Nephron progenitor cell (in vitro differentiated cells): ENCODE data around the gene SLC25A42.

Source experiments
- DNase-seq: peaks from one replicate; pipeline ENCODE4 v3.0.0; 2021
- H3K27ac Mint-ChIP-seq: 2 replicates; pipeline ENCODE4 v1.8.0; 2021; ENCODE audit warnings: mild to moderate bottlenecking, moderate library complexity, mixed read lengths
- H3K27me3 Mint-ChIP-seq: 2 replicates; pipeline ENCODE4 v1.8.0; 2021; ENCODE audit warnings: mild to moderate bottlenecking, low read depth, mixed read lengths; ENCODE audit not compliant: poor library complexity
- H3K36me3 Mint-ChIP-seq: 2 replicates; pipeline ENCODE4 v1.8.0; 2021; ENCODE audit warnings: low read depth, mixed read lengths
- H3K4me1 Mint-ChIP-seq: 2 replicates; pipeline ENCODE4 v1.8.0; 2021; ENCODE audit warnings: mixed read lengths
- H3K4me3 Mint-ChIP-seq: 2 replicates; pipeline ENCODE4 v1.8.0; 2021; ENCODE audit warnings: mild to moderate bottlenecking, moderate library complexity, mixed read lengths
- H3K9me3 Mint-ChIP-seq: 2 replicates; pipeline ENCODE4 v1.8.0; 2021; ENCODE audit warnings: mild to moderate bottlenecking, moderate library complexity, mixed read lengths
- TF ChIP-seq, protein P1 (sequence below): fragments of 200-600 bp; sonication (generic); IDR thresholded peaks from 2 replicates; pipeline ENCODE4 v1.5.0; 2021; ENCODE audit warnings: antibody characterized with exemption

The SLC25A42 gene

GRCh38 chr19:19043481-19043880 is 20.3 kb upstream of the SLC25A42 start:
- H3K27me3 Mint-ChIP-seq, result no peaks in the 10 kb centered on the region
- H3K9me3 Mint-ChIP-seq, result peaks cover 12% of the 10 kb centered on the region
- H3K27ac Mint-ChIP-seq, result no peak overlapping the region
- TF ChIP-seq, protein P1, sequence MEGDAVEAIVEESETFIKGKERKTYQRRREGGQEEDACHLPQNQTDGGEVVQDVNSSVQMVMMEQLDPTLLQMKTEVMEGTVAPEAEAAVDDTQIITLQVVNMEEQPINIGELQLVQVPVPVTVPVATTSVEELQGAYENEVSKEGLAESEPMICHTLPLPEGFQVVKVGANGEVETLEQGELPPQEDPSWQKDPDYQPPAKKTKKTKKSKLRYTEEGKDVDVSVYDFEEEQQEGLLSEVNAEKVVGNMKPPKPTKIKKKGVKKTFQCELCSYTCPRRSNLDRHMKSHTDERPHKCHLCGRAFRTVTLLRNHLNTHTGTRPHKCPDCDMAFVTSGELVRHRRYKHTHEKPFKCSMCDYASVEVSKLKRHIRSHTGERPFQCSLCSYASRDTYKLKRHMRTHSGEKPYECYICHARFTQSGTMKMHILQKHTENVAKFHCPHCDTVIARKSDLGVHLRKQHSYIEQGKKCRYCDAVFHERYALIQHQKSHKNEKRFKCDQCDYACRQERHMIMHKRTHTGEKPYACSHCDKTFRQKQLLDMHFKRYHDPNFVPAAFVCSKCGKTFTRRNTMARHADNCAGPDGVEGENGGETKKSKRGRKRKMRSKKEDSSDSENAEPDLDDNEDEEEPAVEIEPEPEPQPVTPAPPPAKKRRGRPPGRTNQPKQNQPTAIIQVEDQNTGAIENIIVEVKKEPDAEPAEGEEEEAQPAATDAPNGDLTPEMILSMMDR, result no peak
- H3K4me1 Mint-ChIP-seq, result no peaks in the 10 kb centered on the region
- no peak for DNase-seq
- H3K36me3 Mint-ChIP-seq, result peaks cover 53% of the 10 kb centered on the region
- H3K4me3 Mint-ChIP-seq, result no peak overlapping the region

DNA sequence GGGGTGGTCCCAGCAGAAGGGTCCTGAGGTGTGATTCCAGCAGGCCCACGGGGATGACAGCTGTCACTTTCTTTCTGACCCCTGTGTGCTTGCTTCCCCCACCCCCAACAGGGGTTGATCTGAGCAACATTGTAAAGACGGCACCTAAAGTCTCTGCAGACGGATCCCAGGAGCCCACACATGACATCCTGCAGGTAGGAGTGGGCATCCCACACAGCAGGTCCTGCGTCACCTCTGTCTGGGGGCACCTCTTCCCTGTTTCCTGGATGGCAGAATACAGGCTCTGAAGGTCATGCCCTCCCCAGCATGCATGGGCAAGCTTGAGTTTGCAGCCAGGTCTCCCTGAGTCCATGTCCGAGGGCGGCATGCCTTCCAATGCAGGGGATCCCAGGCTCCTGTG is 19.9 kb upstream of the SLC25A42 start:
- TF ChIP-seq, protein P1, result no peak
- Mint-ChIP-seq H3K27ac (no peak overlapping the region), H3K9me3 (peaks cover 10% of the 10 kb centered on the region), H3K36me3 (peaks cover 49% of the 10 kb centered on the region), H3K4me1 (no peaks in the 10 kb centered on the region), H3K4me3 (no peak overlapping the region), H3K27me3 (no peaks in the 10 kb centered on the region)
- DNase-seq, result no peak

- DNase-seq, result no peak
- peaks cover 45% of the 10 kb centered on the region for H3K36me3 Mint-ChIP-seq
- H3K27ac Mint-ChIP-seq, result no peak overlapping the region
- TF ChIP-seq, protein P1, result no peak
- H3K4me1 Mint-ChIP-seq, result no peaks in the 10 kb centered on the region
- H3K9me3 Mint-ChIP-seq, result no peaks in the 10 kb centered on the region
- peaks cover 3% of the 10 kb centered on the region for H3K27me3 Mint-ChIP-seq
- no peak overlapping the region for H3K4me3 Mint-ChIP-seq
Measured at GRCh38 chr19:19049406-19049805, 14.4 kb upstream of the SLC25A42 start.

DNA sequence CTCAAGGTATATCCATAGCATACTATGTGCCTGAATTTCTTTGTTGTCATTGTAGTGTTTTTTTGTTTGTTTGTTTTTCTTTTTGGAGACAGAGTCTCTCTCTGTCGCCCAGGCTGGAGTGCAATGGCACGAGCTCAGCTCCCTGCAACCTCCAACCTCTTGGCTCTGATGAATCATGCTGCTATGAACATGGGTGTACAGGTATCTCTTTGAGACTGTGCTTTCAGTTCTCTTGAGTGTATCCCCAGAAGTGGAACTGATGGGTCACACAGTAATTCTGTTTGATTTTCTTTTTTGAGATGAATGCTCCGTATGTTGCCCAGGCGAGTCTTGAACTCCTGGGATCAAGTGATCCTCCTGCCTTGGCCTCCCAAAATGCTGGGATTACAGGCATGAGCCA is 13.7 kb upstream of the SLC25A42 start:
- peaks cover 38% of the 10 kb centered on the region for H3K36me3 Mint-ChIP-seq
- H3K27me3 Mint-ChIP-seq, result peaks cover 3% of the 10 kb centered on the region
- no peaks in the 10 kb centered on the region for H3K4me1 Mint-ChIP-seq
- DNase-seq, result no peak
- H3K9me3 Mint-ChIP-seq, result no peaks in the 10 kb centered on the region
- H3K27ac Mint-ChIP-seq, result no peak overlapping the region
- TF ChIP-seq, protein P1, result no peak
- H3K4me3 Mint-ChIP-seq, result no peak overlapping the region

- Mint-ChIP-seq H3K36me3 (peaks cover 33% of the 10 kb centered on the region), H3K27ac (peak overlapping the region; percentile 16), H3K4me1 (no peaks in the 10 kb centered on the region), H3K4me3 (no peak overlapping the region), H3K9me3 (no peaks in the 10 kb centered on the region), H3K27me3 (peaks cover 3% of the 10 kb centered on the region)
- no peak for DNase-seq
- TF ChIP-seq, protein P1, result no peak
Measured at GRCh38 chr19:19050731-19051130, 13.1 kb upstream of the SLC25A42 start.

DNA sequence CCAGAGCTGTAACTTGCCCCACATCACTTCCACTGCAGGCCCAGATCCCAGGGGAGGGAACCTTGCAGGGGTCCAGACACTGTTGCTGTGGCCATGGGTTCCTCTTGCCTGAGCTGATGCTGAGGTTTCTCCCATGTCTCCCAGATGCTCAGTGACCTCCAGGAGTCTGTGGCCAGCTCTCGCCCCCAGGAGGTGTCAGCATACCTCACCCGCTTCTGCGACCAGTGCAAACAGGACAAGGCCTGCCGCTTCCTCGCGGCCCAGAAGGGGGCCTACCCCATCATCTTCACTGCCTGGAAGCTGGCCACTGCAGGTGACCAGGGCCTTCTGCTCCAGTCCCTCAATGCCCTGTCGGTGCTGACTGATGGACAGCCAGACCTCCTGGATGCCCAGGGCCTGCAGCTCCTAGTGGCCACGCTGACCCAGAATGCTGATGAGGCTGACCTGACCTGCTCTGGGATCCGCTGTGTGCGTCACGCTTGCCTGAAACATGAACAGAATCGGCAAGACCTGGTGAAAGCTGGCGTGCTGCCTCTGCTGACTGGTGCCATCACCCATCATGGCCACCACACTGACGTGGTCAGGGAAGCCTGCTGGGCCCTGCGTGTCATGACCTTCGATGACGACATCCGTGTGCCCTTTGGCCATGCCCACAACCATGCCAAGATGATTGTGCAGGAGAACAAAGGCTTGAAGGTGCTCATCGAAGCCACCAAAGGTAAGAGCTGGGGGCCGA is 12.1 kb upstream of the SLC25A42 start:
- DNase-seq, result no peak
- no peaks in the 10 kb centered on the region for H3K4me1 Mint-ChIP-seq
- peak overlapping the region; percentile 16 for H3K27ac Mint-ChIP-seq
- peaks cover 3% of the 10 kb centered on the region for H3K27me3 Mint-ChIP-seq
- peaks cover 26% of the 10 kb centered on the region for H3K36me3 Mint-ChIP-seq
- no peaks in the 10 kb centered on the region for H3K9me3 Mint-ChIP-seq
- TF ChIP-seq, protein P1, result no peak
- no peak overlapping the region for H3K4me3 Mint-ChIP-seq
